NB4 (cell line): ENCODE measurements around the gene ENHO.

ENCODE experiments used
- POLR2A ChIP-seq: IDR thresholded peaks from 2 replicates; pipeline ENCODE4 v1.6.1; 2011; ENCODE audit warnings: mild to moderate bottlenecking; ENCODE audit not compliant: insufficient read length; ENCODE audit errors: extremely low read depth
- TF ChIP-seq, protein P1 (sequence below): IDR thresholded peaks from one replicate; pipeline ENCODE4 v1.5.1; 2012; ENCODE audit warnings: low read depth, low read length

DNA sequence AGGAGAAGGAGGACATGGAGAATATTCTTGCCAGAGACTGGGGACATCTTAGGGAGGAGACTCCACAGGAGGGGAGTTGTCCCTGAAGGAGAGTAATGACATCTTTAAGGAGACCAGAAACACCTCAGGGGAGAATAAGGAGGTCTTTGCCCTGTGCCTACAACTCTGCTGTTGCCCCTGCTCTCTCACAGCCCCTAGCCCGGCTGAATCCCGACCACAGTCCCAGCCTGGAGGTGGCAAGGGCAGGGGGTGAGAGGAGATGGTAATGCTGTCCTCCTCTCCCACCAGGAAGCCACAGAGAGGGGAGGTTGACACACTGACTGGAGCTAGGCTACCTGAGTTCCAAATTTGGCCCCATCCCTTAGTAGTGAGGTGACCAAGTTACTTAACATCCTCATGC, 30.2 kb upstream of the ENHO start:
- no peak for TF ChIP-seq POLR2A
- TF ChIP-seq, protein P1, sequence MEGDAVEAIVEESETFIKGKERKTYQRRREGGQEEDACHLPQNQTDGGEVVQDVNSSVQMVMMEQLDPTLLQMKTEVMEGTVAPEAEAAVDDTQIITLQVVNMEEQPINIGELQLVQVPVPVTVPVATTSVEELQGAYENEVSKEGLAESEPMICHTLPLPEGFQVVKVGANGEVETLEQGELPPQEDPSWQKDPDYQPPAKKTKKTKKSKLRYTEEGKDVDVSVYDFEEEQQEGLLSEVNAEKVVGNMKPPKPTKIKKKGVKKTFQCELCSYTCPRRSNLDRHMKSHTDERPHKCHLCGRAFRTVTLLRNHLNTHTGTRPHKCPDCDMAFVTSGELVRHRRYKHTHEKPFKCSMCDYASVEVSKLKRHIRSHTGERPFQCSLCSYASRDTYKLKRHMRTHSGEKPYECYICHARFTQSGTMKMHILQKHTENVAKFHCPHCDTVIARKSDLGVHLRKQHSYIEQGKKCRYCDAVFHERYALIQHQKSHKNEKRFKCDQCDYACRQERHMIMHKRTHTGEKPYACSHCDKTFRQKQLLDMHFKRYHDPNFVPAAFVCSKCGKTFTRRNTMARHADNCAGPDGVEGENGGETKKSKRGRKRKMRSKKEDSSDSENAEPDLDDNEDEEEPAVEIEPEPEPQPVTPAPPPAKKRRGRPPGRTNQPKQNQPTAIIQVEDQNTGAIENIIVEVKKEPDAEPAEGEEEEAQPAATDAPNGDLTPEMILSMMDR, result no peak
